MM.1S (cell line): ENCODE data around the gene PEX16.

ENCODE experiments used
- CTCF ChIP-seq: fragments of 300-600 bp; sonication (generic); IDR thresholded peaks from 2 replicates; pipeline ENCODE4 v1.5.1; 2016; ENCODE audit warnings: antibody characterized with exemption, low read length, mixed read lengths
- EZH2 ChIP-seq: fragments of 300-600 bp; sonication (generic); optimal IDR thresholded peaks from 2 replicates; pipeline ENCODE3; 2017; ENCODE audit warnings: low read depth, mild to moderate bottlenecking, antibody characterized with exemption, low read length, mixed read lengths
- EZH2phosphoT487 ChIP-seq: fragments of 300-600 bp; sonication (generic); IDR thresholded peaks from 2 replicates; pipeline ENCODE4 v1.6.1; 2018; ENCODE audit warnings: antibody characterized with exemption, low read length

DNA sequence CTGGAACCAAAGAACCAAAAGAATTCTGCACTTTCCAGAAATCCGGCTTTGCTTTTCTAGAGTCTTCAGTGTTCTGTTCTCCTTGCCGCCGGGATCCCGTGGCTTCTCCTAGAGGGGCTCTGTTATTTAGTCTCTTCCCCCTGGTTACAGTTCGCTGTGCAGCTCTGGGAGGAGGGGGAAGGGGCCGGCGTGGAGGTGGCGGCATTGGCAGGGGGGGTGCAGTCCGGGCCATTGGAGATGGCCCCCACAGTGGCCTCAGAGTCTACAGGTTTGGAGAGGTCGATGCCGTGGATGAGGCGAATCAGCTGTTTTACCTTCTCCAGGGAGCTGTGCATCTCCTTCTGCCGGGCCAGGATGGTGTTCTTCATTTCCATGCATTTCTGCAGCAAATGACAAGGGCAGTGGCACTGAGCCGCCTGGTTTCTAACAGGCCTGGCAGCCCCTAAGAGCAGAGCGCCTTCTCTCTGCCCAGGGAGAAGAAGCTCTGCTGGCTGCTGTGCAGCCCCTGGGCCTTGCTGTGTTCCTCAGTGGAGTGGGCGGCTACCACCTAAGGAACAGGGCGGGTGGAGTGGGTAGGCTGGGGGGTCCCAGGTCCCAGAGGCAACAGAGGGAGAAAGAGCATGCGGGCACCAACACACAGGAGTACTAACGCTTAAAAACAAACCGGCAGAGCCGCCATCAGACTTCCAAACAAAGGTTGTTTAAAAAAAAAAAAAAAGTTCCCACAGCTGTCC lies 16.3 kb upstream of the PEX16 start:
- TF ChIP-seq EZH2 (no peak), CTCF (no peak), EZH2phosphoT487 (no peak)
